ENCODE data around the gene ABCC2.
A peak's percentile ranks its signal among the peaks of the same experiment; 100 is the strongest.

The ABCC2 gene

GRCh38 chr10:99785646-99786045, 3.2 kb downstream of the ABCC2 start:
- TF ChIP-seq, protein P1, sequence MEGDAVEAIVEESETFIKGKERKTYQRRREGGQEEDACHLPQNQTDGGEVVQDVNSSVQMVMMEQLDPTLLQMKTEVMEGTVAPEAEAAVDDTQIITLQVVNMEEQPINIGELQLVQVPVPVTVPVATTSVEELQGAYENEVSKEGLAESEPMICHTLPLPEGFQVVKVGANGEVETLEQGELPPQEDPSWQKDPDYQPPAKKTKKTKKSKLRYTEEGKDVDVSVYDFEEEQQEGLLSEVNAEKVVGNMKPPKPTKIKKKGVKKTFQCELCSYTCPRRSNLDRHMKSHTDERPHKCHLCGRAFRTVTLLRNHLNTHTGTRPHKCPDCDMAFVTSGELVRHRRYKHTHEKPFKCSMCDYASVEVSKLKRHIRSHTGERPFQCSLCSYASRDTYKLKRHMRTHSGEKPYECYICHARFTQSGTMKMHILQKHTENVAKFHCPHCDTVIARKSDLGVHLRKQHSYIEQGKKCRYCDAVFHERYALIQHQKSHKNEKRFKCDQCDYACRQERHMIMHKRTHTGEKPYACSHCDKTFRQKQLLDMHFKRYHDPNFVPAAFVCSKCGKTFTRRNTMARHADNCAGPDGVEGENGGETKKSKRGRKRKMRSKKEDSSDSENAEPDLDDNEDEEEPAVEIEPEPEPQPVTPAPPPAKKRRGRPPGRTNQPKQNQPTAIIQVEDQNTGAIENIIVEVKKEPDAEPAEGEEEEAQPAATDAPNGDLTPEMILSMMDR (IDR thresholded peaks at IDR 0.05; ENCODE audit: low read depth, low read length), result no peak
- DNase-seq (ENCODE audit: extremely low read depth, low read depth), result no peak

DNA sequence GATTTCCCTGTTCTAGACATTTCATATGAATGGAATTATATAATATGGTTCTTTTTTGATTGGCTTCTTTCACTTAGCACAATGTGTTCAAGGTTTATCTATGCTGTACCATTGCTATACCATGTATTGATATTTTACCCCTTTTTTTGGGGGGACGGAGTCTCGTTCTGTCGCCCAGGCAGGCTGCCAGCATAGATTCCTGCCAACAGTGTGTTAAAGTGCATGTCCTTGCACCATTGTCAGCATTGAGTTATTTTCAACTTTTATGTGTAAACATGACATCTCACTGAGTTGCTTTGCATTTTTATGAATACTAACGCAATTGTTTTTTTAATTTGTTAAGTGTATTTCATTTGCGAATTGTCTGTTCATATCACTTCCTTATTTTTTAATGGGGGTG, 4.9 kb downstream of the ABCC2 start:
- TF ChIP-seq, protein P1 (IDR thresholded peaks at IDR 0.05; ENCODE audit: low read depth, low read length), result no peak
- DNase-seq (ENCODE audit: extremely low read depth, low read depth), result no peak

- TF ChIP-seq, protein P1 (IDR thresholded peaks at IDR 0.05; ENCODE audit: low read depth, low read length), result no peak
- no peak for DNase-seq (ENCODE audit: extremely low read depth, low read depth)
These were observed 5.5 kb downstream of the ABCC2 start for GRCh38 chr10:99787782-99788445.

- TF ChIP-seq, protein P1 (IDR thresholded peaks at IDR 0.05; ENCODE audit: low read depth, low read length), result no peak
- DNase-seq (ENCODE audit: extremely low read depth, low read depth), result peak; percentile 92
These were observed 6.3 kb downstream of the ABCC2 start for GRCh38 chr10:99788598-99789256.

GRCh38 chr10:99791831-99792230, 9.4 kb downstream of the ABCC2 start:
- DNase-seq (ENCODE audit: extremely low read depth, low read depth), result no peak
- TF ChIP-seq, protein P1 (IDR thresholded peaks at IDR 0.05; ENCODE audit: low read depth, low read length), result no peak

DNA sequence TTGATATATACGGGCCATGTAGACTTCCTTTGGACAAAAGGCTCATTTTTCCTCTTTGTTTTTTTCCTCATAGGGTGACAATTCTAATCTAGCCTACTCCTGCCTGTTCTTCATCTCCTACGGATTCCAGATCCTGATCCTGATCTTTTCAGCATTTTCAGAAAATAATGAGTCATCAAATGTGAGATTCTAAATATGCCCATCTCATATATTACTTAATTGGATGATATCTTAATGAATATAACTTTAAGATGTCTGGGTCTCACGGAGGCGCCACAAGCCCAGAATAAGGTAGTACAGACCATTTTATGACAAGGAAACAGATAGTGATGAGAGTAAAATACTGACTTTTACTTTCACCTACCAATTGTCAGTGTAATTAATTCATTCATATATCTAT, 11.4 kb downstream of the ABCC2 start:
- no peak for DNase-seq (ENCODE audit: extremely low read depth, low read depth)
- TF ChIP-seq, protein P1 (IDR thresholded peaks at IDR 0.05; ENCODE audit: low read depth, low read length), result no peak

- TF ChIP-seq, protein P1 (IDR thresholded peaks at IDR 0.05; ENCODE audit: low read depth, low read length), result no peak
- no peak for DNase-seq (ENCODE audit: extremely low read depth, low read depth)
These were observed 14.5 kb downstream of the ABCC2 start for GRCh38 chr10:99796928-99797327.
